Measurements from ENCODE around the gene NCAM1.

Gene NCAM1

DNA sequence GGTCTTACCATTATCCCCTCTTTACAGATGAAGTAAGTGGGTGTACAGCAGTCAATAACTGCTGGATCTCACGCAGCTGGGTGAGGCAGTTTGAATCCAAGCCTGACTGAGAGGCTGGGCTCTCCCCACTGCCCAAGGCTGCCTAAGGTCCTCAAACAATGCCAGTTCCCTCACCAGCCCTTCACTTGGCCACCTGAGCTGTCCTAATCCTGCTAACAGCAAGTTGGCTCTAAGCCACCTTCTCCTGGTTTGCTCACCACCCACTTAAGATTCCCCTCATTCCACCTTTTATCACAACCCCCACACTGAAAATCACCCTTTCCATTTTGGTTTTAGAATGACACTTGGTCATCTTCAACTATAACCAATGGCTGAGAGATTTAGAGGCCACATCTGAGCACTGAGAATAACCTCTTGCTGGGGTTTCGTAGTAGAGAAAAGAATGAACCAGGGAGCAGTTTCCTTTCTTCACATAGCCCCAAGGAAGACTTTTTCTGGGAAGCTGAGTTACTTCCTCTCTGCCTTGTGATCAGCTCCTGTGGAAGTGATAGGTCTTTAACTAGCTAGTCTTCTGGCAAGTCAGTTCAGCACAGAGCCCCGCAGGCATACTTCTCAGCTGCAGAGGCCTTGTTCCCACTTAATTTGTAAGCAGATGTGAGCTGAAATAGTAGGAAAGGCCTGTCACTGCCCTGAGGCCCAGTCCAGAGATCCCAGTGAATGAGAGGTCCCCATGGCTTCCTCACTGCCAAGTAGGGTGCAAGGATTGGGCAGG lies 295.4 kb downstream of the NCAM1 start:
- DNase-seq (ENCODE audit: low read depth): no peak

DNA sequence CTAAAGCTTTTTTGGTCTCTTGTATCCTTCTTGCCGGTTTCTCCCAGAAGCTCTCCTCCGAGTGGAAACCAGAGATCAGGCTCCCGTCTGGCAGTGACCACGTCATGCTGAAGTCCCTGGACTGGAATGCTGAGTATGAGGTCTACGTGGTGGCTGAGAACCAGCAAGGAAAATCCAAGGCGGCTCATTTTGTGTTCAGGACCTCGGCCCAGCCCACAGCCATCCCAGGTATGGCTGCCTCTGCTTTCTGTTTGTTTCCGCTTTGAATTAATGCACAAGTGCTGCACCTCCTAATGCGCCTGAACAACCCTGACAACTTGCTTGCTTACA lies 298.8 kb downstream of the NCAM1 start:
- DNase-seq (ENCODE audit: low read depth): no peak

DNA sequence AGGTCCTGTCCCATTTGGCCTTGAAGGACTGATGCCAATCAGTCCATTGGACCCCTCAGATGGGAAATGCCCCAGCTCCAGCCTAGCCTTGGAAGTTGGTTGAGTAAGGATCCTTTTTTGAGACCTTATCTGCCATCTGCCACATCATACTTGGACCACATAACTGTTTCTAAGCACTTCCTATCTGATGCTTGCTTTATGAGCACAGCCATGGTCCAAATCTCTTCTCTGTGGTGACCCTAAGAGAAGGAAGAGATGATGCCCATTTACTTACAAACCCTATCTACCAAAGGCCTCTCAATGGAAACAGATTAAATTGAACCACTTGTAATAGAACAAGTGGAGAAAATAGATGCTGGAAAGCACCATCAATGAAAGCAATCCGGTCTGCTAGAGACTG lies 299.3 kb downstream of the NCAM1 start:
- DNase-seq (ENCODE audit: low read depth): no peak

DNA sequence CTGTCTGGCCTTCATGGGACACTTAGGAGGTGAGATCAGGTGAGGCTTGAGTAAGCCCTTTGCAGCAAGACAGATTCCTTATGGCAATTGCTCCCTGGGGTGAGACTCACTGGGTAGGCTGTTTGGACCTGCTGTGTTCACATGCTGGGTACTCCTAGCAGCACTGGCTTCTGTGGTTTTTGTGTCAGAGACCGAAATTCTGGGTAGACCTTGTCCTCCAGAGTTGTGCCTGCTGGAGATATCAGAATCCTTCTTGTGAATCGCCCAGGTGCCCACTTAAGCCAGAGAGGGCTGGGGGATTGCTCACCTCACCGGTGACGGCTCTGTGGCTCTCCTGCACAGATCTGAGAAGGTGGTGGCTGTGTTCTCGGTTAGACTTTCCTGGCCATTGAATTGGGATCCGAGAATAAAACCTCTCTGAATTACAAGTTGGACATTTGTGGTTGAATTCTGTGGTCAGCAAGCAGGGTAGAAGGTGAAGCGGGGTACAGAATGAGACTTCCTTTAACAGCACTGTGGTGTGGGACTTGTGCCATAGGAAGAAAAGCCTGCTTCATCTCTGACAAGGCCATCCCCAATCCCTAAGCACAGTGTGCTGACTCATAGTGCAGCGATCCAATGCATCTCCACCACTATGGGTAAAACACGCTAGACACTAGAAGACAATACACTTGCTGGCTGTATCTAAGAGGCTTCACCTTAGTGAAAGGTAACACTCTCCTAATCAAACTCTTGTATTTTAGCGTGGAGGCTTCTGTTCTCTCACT lies 300.7 kb downstream of the NCAM1 start:
- no peak for DNase-seq (ENCODE audit: low read depth)

DNA sequence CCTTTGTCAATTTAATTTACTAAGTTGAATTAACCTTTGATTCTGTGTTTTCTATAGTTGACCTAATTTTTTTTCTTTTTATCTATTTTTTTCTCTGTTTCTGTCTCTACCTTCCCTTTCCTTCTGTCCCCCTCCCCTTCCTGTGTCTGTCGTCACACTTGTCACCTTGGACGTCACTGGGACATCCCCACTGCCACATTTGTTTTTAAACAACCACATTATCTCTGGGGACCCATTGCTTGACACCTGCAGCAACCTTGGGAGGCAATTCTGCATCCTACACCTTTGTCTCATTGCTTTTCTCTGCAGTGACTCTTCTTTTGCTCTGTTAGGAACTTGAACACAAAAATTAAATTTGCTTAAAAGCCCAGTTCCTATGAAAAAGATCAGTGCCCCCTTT lies 301.4 kb downstream of the NCAM1 start:
- no peak for DNase-seq (ENCODE audit: low read depth)

DNA sequence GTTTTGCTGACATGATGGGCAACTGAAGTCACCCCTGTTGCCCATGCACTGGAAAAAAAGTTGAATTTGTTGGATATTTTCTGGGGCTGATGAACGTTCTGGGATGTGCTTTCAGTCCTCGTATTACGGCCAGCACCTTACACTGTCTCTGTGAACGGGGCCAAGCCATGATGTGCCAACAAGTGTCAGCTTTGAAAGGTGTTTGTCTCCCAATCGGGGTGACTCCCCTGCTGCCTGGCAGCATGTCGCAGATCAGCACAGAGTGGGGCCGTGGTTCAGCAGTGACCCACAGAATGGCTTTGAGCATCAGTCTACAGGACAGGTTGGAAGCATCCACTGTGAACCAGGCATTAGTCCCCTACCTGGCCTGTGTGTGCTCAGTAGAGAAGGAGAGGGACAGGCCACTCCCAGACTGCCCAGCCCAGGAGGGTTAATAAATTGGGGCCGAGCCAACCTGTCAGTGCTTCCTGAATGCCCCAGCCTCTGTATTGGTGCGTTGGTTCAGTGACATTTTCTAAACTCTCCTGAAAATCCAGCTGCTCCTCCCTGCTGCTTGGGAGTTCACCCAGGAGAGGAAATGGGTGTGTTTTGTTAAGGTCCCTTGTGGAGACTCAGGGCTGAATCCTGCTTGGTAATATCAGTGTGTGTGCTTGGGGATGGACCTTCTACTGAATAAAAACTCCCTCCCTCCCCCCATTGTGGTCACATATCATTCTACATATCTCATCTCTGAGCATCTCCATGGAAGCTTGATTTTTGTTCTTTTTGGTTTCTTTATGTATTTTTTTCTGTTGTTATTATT lies 302.4 kb downstream of the NCAM1 start:
- DNase-seq (ENCODE audit: low read depth): no peak

DNA sequence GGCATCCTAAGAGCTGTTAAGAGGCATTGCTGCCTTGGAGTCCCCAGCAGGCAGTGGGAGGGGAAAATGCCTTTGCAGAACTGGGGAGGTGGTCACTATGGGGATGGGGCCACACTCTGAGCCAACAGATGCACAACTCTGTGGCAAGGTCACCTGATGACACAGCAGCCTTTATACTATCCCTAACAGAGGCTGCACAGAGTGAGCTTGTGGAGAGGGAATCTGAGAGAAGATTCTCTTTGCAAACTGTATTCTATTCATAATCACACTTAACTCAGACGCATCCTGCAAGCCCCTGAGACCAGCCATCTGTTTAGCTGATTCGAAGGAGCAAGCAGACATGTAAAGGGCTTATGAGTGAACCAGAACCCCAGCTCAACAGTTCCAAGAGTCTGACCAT lies 304.1 kb downstream of the NCAM1 start:
- no peak for DNase-seq (ENCODE audit: low read depth)

DNA sequence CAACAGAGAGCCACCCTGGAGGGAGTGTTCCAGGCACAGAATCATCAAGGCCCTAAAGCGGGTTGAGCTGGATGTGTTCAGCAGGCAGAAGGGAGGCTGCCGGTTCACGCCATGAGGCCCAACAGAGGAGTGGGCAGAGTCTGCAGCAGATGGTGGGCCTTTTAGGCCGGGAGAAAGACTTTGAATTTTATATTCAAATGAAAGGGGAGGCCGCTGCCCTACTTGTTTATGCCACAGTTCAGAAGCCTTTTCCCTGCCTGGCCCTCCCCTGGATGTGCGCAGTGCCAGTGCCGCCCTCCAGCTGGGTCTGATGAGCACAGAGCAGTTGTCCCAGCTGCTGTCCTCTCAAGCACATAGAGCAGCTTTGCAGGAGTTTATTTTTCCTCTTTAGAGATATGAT lies 306.3 kb downstream of the NCAM1 start:
- no peak for DNase-seq (ENCODE audit: low read depth)

DNA sequence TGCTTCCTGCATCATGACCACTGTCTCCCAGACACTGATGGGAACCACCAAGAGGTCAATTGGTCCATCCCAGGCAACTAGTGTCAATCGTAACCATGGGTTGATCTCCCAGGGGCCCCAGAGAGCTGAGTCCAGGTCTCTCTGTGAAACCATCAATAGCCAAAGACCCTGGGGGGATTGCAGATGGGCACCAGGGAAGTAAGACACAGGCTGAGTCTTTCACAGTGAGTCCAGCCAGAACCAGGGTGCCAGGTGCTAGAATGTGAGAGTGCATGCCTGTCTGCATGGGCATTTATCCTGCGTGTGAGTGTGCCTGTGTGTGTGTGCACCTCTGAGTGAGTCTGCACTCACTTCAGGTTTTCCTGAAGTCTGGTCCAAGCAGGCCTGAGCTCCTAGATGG lies 307.9 kb downstream of the NCAM1 start:
- no peak for DNase-seq (ENCODE audit: low read depth)

DNA sequence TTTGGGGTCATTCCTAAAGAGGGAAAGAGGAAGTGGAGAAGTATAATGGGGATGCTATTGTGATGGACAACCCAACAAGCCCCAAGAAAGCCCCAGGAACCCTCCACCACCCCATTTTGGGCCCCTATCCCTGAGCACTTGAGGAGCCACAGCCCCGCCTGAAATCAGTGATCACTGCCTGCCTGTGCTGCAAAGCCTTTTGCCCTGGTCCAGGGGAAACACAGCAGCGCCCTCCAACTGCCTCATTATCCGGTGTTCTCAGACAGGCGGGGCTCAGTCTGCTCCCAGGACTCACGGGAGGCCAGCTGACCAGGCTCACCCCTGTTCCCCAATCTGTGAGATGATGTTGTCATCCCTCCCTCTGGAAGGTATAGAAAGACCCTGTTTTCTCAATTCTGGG lies 308.4 kb downstream of the NCAM1 start:
- DNase-seq (ENCODE audit: low read depth): no peak

DNA sequence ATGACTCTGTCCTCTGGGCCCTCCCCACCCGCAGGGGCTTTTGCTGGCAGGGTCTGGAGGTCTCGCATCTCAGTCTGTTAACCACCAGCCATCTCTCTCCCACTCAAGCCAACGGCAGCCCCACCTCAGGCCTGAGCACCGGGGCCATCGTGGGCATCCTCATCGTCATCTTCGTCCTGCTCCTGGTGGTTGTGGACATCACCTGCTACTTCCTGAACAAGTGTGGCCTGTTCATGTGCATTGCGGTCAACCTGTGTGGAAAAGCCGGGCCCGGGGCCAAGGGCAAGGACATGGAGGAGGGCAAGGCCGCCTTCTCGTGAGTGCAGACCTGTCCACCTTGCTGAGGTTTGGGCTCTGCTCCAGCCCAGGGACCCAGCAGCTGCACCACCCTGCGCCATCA lies 308.9 kb downstream of the NCAM1 start:
- no peak for DNase-seq (ENCODE audit: low read depth)

DNA sequence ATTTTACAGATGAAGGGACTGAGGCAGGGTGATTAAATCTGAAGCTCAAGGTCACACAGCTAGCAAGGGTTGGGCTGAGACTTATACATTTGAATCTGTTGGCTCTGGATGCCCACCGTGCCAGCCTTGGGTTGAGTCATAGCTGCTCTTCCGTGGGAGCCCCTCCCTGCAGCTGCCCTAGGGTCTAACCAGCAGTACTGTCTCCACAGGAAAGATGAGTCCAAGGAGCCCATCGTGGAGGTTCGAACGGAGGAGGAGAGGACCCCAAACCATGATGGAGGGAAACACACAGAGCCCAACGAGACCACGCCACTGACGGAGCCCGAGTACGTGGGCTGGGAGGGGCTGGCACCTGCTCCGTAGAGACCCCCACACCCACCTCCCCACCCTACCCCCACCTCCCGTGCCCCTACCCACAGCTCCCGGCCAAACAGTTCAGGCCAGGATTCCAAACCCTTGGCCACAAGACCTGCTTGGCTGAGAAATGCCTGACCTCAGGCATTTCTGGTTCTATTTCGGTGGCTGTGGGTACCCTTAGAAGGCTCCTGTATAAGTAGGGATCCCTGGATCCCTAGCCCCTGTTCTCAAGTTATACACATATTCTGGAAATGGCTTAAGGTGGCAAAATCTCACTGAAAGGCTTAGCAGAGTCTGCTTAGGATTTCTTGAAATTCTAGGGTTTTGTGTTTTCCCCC lies 310.5 kb downstream of the NCAM1 start:
- no peak for DNase-seq (ENCODE audit: low read depth)

DNA sequence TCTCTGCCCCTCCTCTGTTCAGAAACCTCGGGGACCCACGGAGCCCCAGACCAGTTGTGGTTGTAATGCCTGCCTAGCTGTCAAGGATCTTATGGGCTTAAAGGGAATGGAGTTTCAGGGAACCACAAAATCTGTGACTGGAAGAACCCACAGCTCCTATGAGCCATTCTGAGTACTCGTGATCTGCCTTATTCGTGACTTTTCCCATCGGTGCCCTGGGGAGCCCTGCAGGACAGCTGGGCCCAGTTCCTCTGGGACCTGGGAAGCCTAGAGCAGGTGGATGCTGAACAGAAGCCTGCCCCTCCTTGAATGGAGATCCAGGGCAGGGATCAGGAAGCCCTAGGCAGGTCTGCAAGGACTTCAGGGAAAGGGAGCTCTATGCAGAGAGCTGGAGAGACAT lies 311.1 kb downstream of the NCAM1 start:
- DNase-seq (ENCODE audit: low read depth): no peak

DNA sequence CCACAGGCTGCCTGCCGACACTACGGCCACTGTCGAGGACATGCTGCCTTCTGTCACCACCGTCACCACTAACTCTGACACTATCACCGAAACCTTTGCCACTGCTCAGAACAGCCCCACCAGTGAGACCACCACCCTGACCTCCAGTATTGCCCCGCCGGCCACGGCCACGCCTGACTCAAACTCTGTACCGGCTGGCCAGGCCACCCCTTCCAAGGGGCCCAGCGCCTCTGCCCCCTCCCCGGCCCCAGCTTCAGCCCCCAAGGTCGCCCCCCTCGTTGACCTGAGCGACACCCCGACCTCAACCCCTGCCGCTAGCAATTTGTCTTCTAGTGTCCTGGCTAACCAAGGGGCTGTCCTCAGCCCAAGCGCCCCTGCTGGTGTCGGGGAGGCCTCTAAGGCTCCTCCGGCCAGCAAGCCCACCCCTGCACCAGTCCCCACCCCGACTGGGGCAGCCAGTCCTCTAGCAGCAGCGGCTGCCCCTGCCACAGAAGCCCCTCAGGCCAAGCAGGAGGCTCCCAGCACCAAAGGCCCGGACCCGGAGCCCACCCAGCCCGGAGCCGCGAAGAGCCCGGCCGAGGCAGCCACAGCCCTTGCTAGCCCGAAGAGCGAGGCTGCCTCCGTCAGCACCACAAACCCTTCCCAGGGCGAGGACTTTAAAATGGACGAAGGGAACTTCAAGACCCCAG lies 311.9 kb downstream of the NCAM1 start:
- no peak for DNase-seq (ENCODE audit: low read depth)

DNA sequence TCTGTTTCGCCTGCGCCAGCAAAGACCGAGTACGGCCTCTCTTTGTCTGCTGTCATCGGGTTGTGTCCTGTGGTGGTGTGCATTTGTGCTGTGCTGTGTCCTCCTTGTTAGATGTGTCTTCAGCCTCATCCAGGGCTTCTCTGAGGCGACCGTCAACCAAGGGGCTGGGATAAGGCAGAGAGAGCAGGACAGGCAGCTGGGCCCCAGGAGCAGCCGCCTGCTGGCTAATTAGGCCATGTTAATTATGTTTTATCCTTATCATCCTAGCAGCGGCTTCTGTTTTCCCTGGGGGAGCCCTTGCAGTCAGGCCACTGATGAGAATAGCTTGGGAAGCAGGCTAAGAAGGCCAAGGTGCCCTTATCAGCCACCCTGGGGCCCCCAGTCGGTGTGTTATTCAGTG lies 312.5 kb downstream of the NCAM1 start:
- DNase-seq (ENCODE audit: low read depth): no peak

DNA sequence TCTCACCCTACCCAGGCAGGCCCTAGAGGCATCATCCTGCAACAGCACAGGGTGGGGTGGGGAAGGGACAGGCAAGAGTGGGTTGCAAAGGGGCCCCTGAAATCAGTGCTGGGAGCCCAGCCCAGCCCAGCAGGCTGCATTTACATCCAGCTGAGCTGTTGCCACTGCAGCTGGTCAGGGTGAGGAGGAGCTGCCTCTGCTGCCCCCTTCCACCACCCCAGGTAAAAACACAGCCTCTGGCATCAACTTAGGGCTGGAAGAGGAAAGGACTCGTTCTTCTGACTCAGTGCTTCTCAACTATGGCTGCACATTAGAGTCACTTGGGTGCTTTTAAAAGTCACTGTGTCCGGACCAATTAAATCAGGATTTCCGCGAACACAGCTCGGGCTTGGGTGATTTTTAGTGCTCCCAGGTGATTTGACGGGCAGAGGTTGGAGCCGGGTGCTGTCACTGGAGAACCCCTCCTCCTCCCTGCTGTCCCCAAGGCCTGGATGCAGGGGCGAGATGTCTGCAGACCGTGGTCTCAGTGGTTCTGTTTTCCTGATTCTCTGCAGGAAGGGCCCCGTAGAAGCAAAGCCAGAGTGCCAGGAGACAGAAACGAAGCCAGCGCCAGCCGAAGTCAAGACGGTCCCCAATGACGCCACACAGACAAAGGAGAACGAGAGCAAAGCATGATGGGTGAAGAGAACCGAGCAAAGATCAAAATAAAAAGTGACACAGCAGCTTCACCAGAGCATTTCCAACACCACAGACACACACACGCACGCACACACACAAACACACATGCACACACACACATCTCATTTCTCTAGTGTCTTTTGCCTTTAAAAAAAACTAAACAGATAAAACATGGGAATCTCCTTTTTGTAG lies 313.7 kb downstream of the NCAM1 start:
- DNase-seq (ENCODE audit: low read depth): no peak

DNA sequence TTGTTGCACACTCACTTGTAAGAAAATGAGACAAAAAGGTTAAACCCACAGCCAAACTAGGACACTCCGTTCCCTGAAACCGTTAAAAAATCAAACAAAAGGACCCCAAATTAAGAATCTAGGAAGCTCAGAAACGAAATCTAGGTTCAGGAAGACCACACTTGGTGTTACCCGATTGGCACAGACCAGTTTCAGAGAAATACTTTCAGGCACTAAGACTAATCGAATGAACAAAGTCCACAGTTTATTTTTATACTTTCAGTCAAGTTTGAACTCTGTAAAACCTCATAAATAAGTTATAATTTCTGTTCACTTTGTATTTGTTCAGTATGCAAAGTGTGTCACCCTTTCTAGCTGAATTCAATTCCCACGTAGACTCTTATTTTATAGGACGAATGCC lies 314.4 kb downstream of the NCAM1 start:
- DNase-seq (ENCODE audit: low read depth): no peak

DNA sequence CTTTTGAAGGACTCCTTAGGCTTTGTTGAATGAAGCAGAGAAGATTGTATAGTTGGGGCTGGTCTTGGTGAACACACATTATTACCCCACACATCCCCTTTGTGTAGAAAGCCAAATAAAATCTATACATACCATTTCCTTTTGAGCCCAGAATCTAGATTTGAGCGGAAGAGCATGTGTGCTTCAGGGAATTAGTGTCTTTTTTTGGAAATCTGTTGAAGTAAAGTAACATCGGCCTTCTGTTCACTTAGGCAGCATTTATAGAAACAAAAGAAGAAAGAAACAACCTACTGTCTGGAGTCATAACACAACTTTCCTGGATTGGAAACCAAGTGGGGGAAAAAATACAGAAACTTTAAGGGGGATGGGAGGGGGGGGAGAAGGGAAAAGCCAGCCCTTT lies 315.2 kb downstream of the NCAM1 start:
- no peak for DNase-seq (ENCODE audit: low read depth)

DNA sequence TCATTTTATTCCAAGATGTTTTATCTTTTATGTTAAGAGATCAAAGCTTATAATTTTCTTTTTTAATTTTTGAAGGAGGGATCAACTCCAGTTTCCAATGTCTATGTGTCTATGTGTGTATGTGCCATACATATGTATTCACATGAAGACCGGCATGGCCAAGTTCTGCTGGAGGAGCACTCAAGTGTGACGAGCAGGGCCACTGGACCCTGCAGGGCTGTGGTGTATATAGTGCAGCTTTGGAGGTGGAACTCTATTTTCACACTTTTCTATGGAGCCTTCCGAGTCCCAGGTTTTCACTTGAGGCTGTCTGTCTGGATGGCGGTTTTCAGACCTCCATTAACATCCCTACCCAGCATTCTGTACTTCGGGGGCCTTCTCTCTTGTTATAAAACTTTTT lies 316.7 kb downstream of the NCAM1 start:
- DNase-seq (ENCODE audit: low read depth): no peak

DNA sequence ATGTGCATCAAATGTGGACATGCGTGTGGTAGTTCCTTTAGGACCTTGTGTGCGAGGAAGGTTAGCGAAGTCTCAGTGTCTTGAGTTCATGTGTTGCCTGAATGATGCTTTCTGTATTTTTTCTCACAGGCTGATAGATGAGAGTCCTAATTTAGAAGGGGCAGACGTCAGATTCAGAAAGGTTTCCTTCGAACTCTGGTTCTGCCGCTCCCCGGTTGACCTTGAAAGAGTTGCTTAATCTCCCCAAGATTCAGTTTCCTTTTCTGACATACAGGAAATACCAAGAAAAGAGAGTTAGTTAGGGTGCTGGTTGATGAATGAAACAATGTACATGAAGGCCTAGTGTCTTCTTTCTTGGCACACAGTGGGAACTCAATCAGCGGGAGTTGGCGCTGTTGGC lies 317.3 kb downstream of the NCAM1 start:
- no peak for DNase-seq (ENCODE audit: low read depth)

DNA sequence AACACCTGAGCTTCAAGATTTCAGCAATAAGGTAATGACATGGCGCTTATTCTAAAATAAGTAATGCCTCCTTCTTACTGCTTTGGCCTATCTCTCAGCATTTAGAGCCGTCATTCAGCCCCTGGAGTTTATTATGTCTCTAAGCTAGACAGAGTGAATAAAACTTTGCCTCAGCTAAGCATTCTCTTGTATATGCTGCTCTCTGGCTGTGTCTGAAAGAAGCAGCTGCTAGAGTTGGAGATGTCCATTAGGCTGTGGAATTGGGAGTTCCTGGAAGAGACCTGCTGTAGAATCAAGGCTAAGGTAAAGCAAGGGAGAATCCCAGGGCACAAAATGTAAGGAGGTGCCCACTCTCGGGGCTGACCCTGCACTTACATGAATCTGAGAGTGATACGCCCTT lies 317.7 kb downstream of the NCAM1 start:
- no peak for DNase-seq (ENCODE audit: low read depth)

Data from activated gamma-delta T cell treated with anti-CD3 and anti-CD28 coated beads, Interleukin-2, amount 50 U/mL, for 16 hours (primary cell).